OCI-LY7 (cell line): ENCODE results near the gene SPIN2A. TPM values are rescaled to one million over a fixed set of nuclear protein-coding genes. Genes with fewer than 3 reads are reported as not detected.
"Not testable (repeated sequence)": the region's sequence is repeated elsewhere in the genome, so short reads cannot be mapped to it uniquely, and the experiment has no call there.

Experiments used
- BruUV-seq: library from RNA; stranded (reverse); fragments of 400-500 nt; replicated peaks from 2 replicates; lab custom pipeline; 2021; lab: Mats Ljungman, UMichigan
- CTCF ChIA-PET: fragments of 300-600 bp; sonication (Branson Sonifier 250); formaldehyde crosslinking; loops from one replicate; lab custom pipeline; 2022; ENCODE audit warnings: antibody characterized with exemption; ENCODE audit not compliant: unreplicated experiment; lab: Charles Lee
- POLR2A ChIA-PET: fragments of 300-600 bp; sonication (Branson Sonifier 250); formaldehyde crosslinking; loops from one replicate; lab custom pipeline; 2022; ENCODE audit warnings: antibody characterized with exemption; lab: Charles Lee
- DNase-seq: peaks from one replicate; pipeline ENCODE4 v3.0.0-alpha.2; 2015; ENCODE audit warnings: low spot score
- H2AFZ ChIP-seq: fragments of 200-600 bp; sonication (generic), shearing (Covaris generic); 2 replicates; pipeline ENCODE4 v1.6.1; 2014; ENCODE audit warnings: mild to moderate bottlenecking, antibody characterized with exemption, low read length, moderate library complexity
- H3K27ac ChIP-seq: fragments of 200-600 bp; sonication (generic); 2 replicates; pipeline ENCODE4 v1.5.1; 2014; ENCODE audit warnings: mixed run types, low read depth, mild to moderate bottlenecking, moderate library complexity, low read length, inconsistent platforms; ENCODE audit not compliant: poor library complexity, severe bottlenecking
- H3K36me3 ChIP-seq: fragments of 200-600 bp; sonication (generic); 2 replicates; pipeline ENCODE4 v1.6.1; 2014; ENCODE audit warnings: mild to moderate bottlenecking, antibody characterized with exemption, low read length, moderate library complexity, mixed read lengths; ENCODE audit not compliant: insufficient read depth
- H3K4me1 ChIP-seq: fragments of 200-600 bp; sonication (generic); 2 replicates; pipeline ENCODE4 v1.5.1; 2014; ENCODE audit warnings: mild to moderate bottlenecking, low read length; ENCODE audit not compliant: insufficient read depth, poor library complexity, severe bottlenecking
- H3K4me2 ChIP-seq: fragments of 200-600 bp; sonication (generic); 2 replicates; pipeline ENCODE4 v1.6.1; 2014; ENCODE audit warnings: mild to moderate bottlenecking, low read length
- H3K4me3 ChIP-seq: fragments of 200-600 bp; sonication (generic); 2 replicates; pipeline ENCODE4 v1.5.1; 2014; ENCODE audit warnings: mild to moderate bottlenecking, low read depth, low read length; ENCODE audit not compliant: poor library complexity, severe bottlenecking
- H3K79me2 ChIP-seq: fragments of 200-600 bp; sonication (generic); 2 replicates; pipeline ENCODE4 v1.6.1; 2016; ENCODE audit warnings: low read depth, mild to moderate bottlenecking, low read length, moderate library complexity, mixed read lengths; ENCODE audit not compliant: insufficient read depth
- H3K9me2 ChIP-seq: fragments of 200-600 bp; sonication (generic); 2 replicates; pipeline ENCODE4 v1.6.1; 2016; ENCODE audit warnings: mild to moderate bottlenecking, low read length, mixed read lengths; ENCODE audit not compliant: insufficient read depth
- H3K9me3 ChIP-seq: fragments of 200-600 bp; sonication (generic); 2 replicates; pipeline ENCODE4 v1.6.1; 2014; ENCODE audit warnings: mild to moderate bottlenecking, mixed run types, low read length, mixed read lengths
- H4K20me1 ChIP-seq: fragments of 200-600 bp; sonication (generic); 2 replicates; pipeline ENCODE4 v1.6.1; 2014; ENCODE audit warnings: mild to moderate bottlenecking, antibody characterized with exemption, low read length, moderate library complexity, mixed read lengths; ENCODE audit not compliant: insufficient read depth
- EZH2phosphoT487 ChIP-seq: fragments of 200-600 bp; sonication (generic); IDR thresholded peaks from 2 replicates; pipeline ENCODE4 v1.6.1; 2018; ENCODE audit warnings: low read depth, borderline replicate concordance, mild to moderate bottlenecking, mixed run types, antibody characterized with exemption, low read length, moderate library complexity, mixed read lengths
- intact Hi-C: fragments of 100-400 bp; cut with micrococcal nuclease; formaldehyde crosslinking; loops from one replicate; pipeline ENCODE4 v1.10.0; 2022; ENCODE audit not compliant: unreplicated experiment
- total RNA-seq, 2 experiments: library from RNA; depleted of rRNA in 1 of 2; stranded (reverse); fragments of >200 nt in 1 of 2; shearing (Covaris generic) in 1 of 2; gene quantifications; 2 replicates each; pipeline ENCODE4 v1.2.3, GENCODE V29; 2014 to 2022
- TF ChIP-seq, protein P1 (sequence below): fragments of 200-600 bp; sonication (generic); conservative IDR thresholded peaks from 2 replicates; pipeline ENCODE4 v1.5.1; 2014; ENCODE audit warnings: mild to moderate bottlenecking, antibody characterized with exemption, low read length, moderate library complexity, mixed read lengths

SPIN2A gene
- total RNA-seq, 2 experiments from 2014 or later = 0.41 to 0.57 TPM

DNA sequence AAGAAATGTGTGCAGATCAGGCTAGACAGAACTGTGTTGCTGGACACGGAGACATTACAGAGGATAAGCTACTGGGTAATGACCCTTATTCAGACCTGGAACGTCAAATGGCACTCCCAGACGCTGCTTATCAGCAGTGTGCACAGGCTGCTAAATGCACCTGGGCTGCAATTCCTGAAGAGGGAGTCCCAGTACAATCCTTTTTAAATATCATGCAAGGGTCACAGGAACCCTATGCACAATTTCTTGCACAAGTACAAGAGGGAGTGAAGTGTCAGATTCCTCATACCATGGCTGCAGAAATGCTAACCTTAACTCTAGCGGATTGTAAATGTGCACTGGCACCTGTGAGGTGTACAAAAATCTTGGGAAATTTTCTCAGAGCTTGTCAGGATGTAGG is 32.8 kb downstream of the SPIN2A start:
- no peaks in the 10 kb centered on the region for H3K4me1 ChIP-seq
- no peaks in the 10 kb centered on the region for H3K36me3 ChIP-seq
- no peak overlapping the region for H2AFZ ChIP-seq
- intact Hi-C loops = no loop called here
- H3K9me3 ChIP-seq = no peaks in the 10 kb centered on the region
- no peak overlapping the region for H3K4me2 ChIP-seq
- ChIA-PET CTCF (no interaction called here), POLR2A (no interaction called here)
- H3K27ac ChIP-seq = no peak overlapping the region
- TF ChIP-seq, protein P1, sequence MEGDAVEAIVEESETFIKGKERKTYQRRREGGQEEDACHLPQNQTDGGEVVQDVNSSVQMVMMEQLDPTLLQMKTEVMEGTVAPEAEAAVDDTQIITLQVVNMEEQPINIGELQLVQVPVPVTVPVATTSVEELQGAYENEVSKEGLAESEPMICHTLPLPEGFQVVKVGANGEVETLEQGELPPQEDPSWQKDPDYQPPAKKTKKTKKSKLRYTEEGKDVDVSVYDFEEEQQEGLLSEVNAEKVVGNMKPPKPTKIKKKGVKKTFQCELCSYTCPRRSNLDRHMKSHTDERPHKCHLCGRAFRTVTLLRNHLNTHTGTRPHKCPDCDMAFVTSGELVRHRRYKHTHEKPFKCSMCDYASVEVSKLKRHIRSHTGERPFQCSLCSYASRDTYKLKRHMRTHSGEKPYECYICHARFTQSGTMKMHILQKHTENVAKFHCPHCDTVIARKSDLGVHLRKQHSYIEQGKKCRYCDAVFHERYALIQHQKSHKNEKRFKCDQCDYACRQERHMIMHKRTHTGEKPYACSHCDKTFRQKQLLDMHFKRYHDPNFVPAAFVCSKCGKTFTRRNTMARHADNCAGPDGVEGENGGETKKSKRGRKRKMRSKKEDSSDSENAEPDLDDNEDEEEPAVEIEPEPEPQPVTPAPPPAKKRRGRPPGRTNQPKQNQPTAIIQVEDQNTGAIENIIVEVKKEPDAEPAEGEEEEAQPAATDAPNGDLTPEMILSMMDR = no peak
- TF ChIP-seq EZH2phosphoT487 = no peak
- no peaks in the 10 kb centered on the region for H3K9me2 ChIP-seq
- H4K20me1 ChIP-seq = no peaks in the 10 kb centered on the region
- DNase-seq = no peak
- no TSS peak for BruUV-seq
- no peak overlapping the region for H3K4me3 ChIP-seq
- H3K79me2 ChIP-seq = no peaks in the 10 kb centered on the region

DNA sequence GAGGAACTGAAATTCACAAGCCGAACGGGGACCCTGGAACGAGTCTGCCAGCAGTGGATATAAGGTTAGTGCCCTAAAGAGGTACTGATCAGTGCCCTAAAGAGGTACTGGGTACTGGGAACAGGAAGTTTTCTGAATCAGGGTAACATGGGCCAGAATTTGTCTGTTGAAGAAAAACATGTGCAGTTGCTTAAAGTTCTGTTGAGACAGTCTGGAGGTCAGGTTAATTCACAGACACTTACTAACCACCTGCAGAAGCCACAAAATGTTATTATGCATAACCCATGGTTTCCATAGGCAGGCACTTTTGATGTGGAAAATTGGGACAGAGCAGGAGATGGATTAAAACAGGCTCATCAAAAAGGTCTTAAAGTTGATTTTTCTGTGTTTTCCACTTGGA is 33.7 kb downstream of the SPIN2A start:
- no peaks in the 10 kb centered on the region for H3K4me1 ChIP-seq
- POLR2A ChIA-PET = no interaction called here
- no peak overlapping the region for H2AFZ ChIP-seq
- TF ChIP-seq EZH2phosphoT487 = no peak
- TF ChIP-seq, protein P1 = no peak
- no peak overlapping the region for H3K27ac ChIP-seq
- H3K9me2 ChIP-seq = no peaks in the 10 kb centered on the region
- no peaks in the 10 kb centered on the region for H3K79me2 ChIP-seq
- H3K4me3 ChIP-seq = no peak overlapping the region
- DNase-seq = no peak
- H4K20me1 ChIP-seq = no peaks in the 10 kb centered on the region
- no peaks in the 10 kb centered on the region for H3K36me3 ChIP-seq
- intact Hi-C loops = no loop called here
- H3K9me3 ChIP-seq = no peaks in the 10 kb centered on the region
- no peak overlapping the region for H3K4me2 ChIP-seq
- no TSS peak for BruUV-seq
- CTCF ChIA-PET = no interaction called here

DNA sequence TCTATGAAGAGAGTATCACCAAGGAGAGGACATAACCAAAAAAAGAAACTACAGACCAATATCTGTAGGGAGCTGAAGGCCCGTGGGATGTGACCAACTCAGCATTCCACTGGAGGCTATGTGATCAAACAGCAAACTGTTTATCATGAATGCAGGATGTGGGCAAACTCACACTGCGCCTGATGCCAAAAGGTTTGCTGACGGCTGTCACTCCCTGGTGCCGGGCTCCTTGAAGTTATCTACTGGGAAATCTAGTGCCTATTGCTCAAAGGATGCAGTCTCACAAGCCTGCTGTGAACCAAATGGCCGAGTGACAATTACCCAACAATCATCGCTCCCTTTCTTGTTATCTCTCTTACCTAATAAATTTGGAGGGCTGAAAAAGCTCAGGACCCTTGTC is 34.3 kb downstream of the SPIN2A start:
- H3K9me3 ChIP-seq, POLR2A ChIA-PET, H3K36me3 ChIP-seq, CTCF ChIA-PET, H3K4me3 ChIP-seq, H4K20me1 ChIP-seq, H3K9me2 ChIP-seq, H3K4me1 ChIP-seq, BruUV-seq, DNase-seq, intact Hi-C loops, H3K79me2 ChIP-seq, H2AFZ ChIP-seq, H3K27ac ChIP-seq, H3K4me2 ChIP-seq: not testable (repeated sequence)

Other genes starting within 250 kb of the SPIN2A start
- gene SPIN3, start 141.9 kb downstream of the SPIN2A start, total RNA-seq (2014; rRNA removed; shearing (Covaris generic)) = not detected in 2 replicates
- gene SPIN3, start 141.9 kb downstream of the SPIN2A start, total RNA-seq (2022) = not detected in 2 replicates
- 8.1 and 14.2 TPM in 2 replicates for gene SPIN2B, start 15.8 kb downstream of the SPIN2A start, total RNA-seq (2014; rRNA removed; shearing (Covaris generic))
- 12.4 and 14.3 TPM in 2 replicates for gene SPIN2B, start 15.8 kb downstream of the SPIN2A start, total RNA-seq (2022)
- 4.8 and 6.3 TPM in 2 replicates for gene FAAH2, start 149.3 kb upstream of the SPIN2A start, total RNA-seq (2014; rRNA removed; shearing (Covaris generic))
- 1.3 and 2.1 TPM in 2 replicates for gene FAAH2, start 149.3 kb upstream of the SPIN2A start, total RNA-seq (2022)